Kidney (tissue), 14 donors: Measurements from ENCODE around the gene ESPNL. TPM values are rescaled to one million over a fixed set of nuclear protein-coding genes. Genes with fewer than 3 reads are reported as not detected.

Source experiments
- DNase-seq, 5 donors: peaks; one replicate each; pipeline ENCODE4 v3.0.0-alpha.2; 2013 to 2020
- FAIRE-seq: peaks from 2 replicates; lab custom pipeline; 2012; peaks lifted over from hg19 to GRCh38; lab: Jason Lieb, UNC
- H3K27ac ChIP-seq, 2 donors: one replicate each; pipeline ENCODE4 v1.7.0; 2013; ENCODE audit warnings: low read depth in 2 of 2, low read length in 2 of 2, inconsistent platforms in 1 of 2
- H3K27me3 ChIP-seq: one replicate; pipeline ENCODE4 v1.7.1; 2013; ENCODE audit warnings: low read length, inconsistent platforms; ENCODE audit not compliant: control insufficient read depth, insufficient read depth
- H3K36me3 ChIP-seq, 3 donors: one replicate each; pipeline versions ENCODE4 v1.7.0 to v1.7.1; 2013; ENCODE audit warnings: low read length in 3 of 3, control low read depth in 1 of 3, inconsistent platforms in 1 of 3; ENCODE audit not compliant: insufficient read depth in 3 of 3, control insufficient read depth in 2 of 3
- H3K4me1 ChIP-seq, 3 donors: one replicate each; pipeline versions ENCODE4 v1.7.0 to v1.7.1; 2013; ENCODE audit warnings: low read length in 3 of 3, inconsistent platforms in 1 of 3, low read depth in 1 of 3; ENCODE audit not compliant: control insufficient read depth in 2 of 3, insufficient read depth in 2 of 3
- H3K4me3 ChIP-seq, 3 donors: one replicate each; pipeline versions ENCODE4 v1.7.0 to v1.8.1; 2013; ENCODE audit warnings: low read length in 3 of 3, control low read depth in 1 of 3, inconsistent platforms in 1 of 3
- H3K9ac ChIP-seq, 3 donors: one replicate each; pipeline versions ENCODE4 v1.7.0 to v1.7.1; 2013; ENCODE audit warnings: low read length in 3 of 3, control low read depth in 1 of 3, inconsistent platforms in 1 of 3
- H3K9me3 ChIP-seq, 3 donors: one replicate each; pipeline versions ENCODE4 v1.7.0 to v1.7.1; 2013; ENCODE audit warnings: low read length in 3 of 3, control low read depth in 1 of 3, inconsistent platforms in 1 of 3; ENCODE audit not compliant: control insufficient read depth in 2 of 3, insufficient read depth in 1 of 3
- intact Hi-C: fragments of 100-400 bp; cut with DNase I; formaldehyde crosslinking; loops from one replicate; pipeline ENCODE4 v1.11.1; 2022
- polyA plus RNA-seq: library from polyadenylated mRNA; stranded (reverse); fragments of 350-450 nt; fragmentation: Illumina TruSeq; extraction: RNeasy Lipid Tissue Mini Kit (QIAGEN cat#74804); gene quantifications from one replicate; pipeline ENCODE4 v1.2.3, GENCODE V29; 2014; ENCODE audit warnings: low read depth, low replicate concordance; ENCODE audit not compliant: insufficient read depth
- total RNA-seq: library from RNA; stranded (reverse); fragmentation: NEBNext Ultra II Directional; extraction: Animal tissue kit (Norgen Biotek cat#: 25700); gene quantifications from one replicate; pipeline ENCODE4 v1.2.1, GENCODE V29; 2021
- TF ChIP-seq, protein P1 (sequence below): IDR thresholded peaks from 3 replicates; pipeline ENCODE4 v1.5.1; 2012; ENCODE audit warnings: mild to moderate bottlenecking, moderate library complexity, borderline replicate concordance; ENCODE audit not compliant: insufficient read depth; ENCODE audit errors: extremely low read depth
- donor health status: control.
- donor health status: control.
- donor health status: control.
- donor health status: control.
- donor health status: control.
- donor health status: DM: yes; HTN: yes; CAD: no.
- donor health status: Normal renal cell carcinoma (clear cell type).

Gene ESPNL
- total and polyA plus RNA-seq, 2 donors from 2014 or later, result 0.28 to 2.7 TPM

DNA sequence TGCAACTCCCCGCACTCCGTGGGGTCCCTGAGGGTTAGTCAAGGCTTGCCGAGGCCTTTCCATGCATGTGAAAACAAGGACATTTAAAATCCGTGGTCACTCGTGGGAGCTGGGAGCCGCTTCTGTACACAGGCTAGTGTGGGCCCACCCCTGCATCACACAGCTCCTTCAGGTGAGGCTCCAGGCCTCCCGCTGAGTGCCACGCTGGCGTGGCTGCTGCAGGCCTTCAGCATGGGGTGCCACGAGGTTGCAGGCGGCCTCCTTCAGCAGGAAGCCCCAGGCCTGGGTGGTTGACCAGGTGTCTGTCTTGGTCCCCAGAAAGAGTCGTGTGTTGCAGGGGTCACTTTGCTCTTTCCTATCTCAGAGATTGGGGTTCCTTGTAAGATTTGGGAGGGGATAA, 44.9 kb downstream of the ESPNL start:
- no peak for FAIRE-seq
- Histone ChIP-seq H3K9me3 (no peaks in the 10 kb centered on the region), H3K4me3 (no peak overlapping the region), H3K27ac (no peak overlapping the region), H3K36me3 (no peaks in the 10 kb centered on the region), H3K4me1 (peaks cover 0 to 2% (median 0%) of the 10 kb centered on the region in 3 donors), H3K27me3 (no peaks in the 10 kb centered on the region), H3K9ac (no peak overlapping the region)
- no peak for DNase-seq
- TF ChIP-seq, protein P1, sequence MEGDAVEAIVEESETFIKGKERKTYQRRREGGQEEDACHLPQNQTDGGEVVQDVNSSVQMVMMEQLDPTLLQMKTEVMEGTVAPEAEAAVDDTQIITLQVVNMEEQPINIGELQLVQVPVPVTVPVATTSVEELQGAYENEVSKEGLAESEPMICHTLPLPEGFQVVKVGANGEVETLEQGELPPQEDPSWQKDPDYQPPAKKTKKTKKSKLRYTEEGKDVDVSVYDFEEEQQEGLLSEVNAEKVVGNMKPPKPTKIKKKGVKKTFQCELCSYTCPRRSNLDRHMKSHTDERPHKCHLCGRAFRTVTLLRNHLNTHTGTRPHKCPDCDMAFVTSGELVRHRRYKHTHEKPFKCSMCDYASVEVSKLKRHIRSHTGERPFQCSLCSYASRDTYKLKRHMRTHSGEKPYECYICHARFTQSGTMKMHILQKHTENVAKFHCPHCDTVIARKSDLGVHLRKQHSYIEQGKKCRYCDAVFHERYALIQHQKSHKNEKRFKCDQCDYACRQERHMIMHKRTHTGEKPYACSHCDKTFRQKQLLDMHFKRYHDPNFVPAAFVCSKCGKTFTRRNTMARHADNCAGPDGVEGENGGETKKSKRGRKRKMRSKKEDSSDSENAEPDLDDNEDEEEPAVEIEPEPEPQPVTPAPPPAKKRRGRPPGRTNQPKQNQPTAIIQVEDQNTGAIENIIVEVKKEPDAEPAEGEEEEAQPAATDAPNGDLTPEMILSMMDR, result no peak
- intact Hi-C loops, result no loop called here

DNA sequence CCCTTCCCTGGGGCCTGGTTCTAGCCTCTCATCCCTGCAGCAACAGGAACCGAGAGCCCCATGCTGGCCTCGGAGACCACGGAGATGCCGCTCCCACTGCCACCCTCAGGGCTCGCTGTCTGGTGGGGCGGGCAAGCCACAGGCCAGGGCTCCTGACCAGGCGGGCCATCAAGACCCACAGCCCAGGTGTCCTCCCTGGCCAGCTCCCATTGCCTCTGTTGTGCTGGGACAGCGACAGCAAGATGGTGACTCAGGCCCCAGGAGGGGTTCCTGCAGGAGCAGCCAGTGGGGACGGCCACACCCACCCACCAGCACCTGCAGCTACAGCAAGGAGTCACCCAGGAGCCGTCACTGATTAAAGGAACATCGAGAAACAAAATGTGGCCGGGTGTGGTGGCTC, 45.7 kb downstream of the ESPNL start:
- intact Hi-C loops, result no loop called here
- no peaks in the 10 kb centered on the region for H3K27me3 ChIP-seq
- H3K9ac ChIP-seq, result no peak overlapping the region
- H3K9me3 ChIP-seq, result no peaks in the 10 kb centered on the region
- peaks cover 0 to 2% (median 0%) of the 10 kb centered on the region in 3 donors for H3K4me1 ChIP-seq
- H3K4me3 ChIP-seq, result no peak overlapping the region
- H3K27ac ChIP-seq, result no peak overlapping the region
- no peak for FAIRE-seq
- no peak for DNase-seq
- no peaks in the 10 kb centered on the region for H3K36me3 ChIP-seq
- TF ChIP-seq, protein P1, result no peak

GRCh38 chr2:238146884-238147544, 46.9 kb downstream of the ESPNL start:
- Histone ChIP-seq H3K36me3 (no peaks in the 10 kb centered on the region), H3K4me3 (no peak overlapping the region), H3K9me3 (no peaks in the 10 kb centered on the region), H3K9ac (no peak overlapping the region), H3K27me3 (no peaks in the 10 kb centered on the region), H3K4me1 (no peaks in the 10 kb centered on the region), H3K27ac (no peak overlapping the region)
- TF ChIP-seq, protein P1, result no peak
- peak in 3 of 5 donors; percentile 74 to 84 (median 74) for DNase-seq
- FAIRE-seq, result no peak
- intact Hi-C loops, result no loop called here
